Skeletal muscle satellite cell (primary cell): ENCODE data around the gene DOCK3.
"Not testable (repeated sequence)": the region's sequence is repeated elsewhere in the genome, so short reads cannot be mapped to it uniquely, and the experiment has no call there.

ENCODE experiments used
- H3K27me3 ChIP-seq: 2 replicates; pipeline ENCODE4 v1.7.0; 2013; ENCODE audit warnings: low read length; ENCODE audit not compliant: control insufficient read depth, insufficient read depth
- H3K36me3 ChIP-seq: 2 replicates; pipeline ENCODE4 v1.7.0; 2013; ENCODE audit warnings: mild to moderate bottlenecking, control low read depth, low read length; ENCODE audit not compliant: insufficient read depth
- H3K4me1 ChIP-seq: 2 replicates; pipeline ENCODE4 v1.7.0; 2013; ENCODE audit warnings: low read length; ENCODE audit not compliant: control insufficient read depth, insufficient read depth
- H3K4me2 ChIP-seq: 2 replicates; pipeline ENCODE4 v1.7.0; 2013; ENCODE audit warnings: mild to moderate bottlenecking, low read length
- H3K4me3 ChIP-seq: 2 replicates; pipeline ENCODE4 v1.7.0; 2013; ENCODE audit warnings: low read length
- H3K9ac ChIP-seq: 2 replicates; pipeline ENCODE4 v1.7.0; 2013; ENCODE audit warnings: mild to moderate bottlenecking, low read depth, low read length, moderate library complexity
- H3K9me3 ChIP-seq: replicated peaks from 2 replicates; pipeline ENCODE4 v1.7.0; 2013; ENCODE audit warnings: mild to moderate bottlenecking, control low read depth, low read length

Gene DOCK3

DNA sequence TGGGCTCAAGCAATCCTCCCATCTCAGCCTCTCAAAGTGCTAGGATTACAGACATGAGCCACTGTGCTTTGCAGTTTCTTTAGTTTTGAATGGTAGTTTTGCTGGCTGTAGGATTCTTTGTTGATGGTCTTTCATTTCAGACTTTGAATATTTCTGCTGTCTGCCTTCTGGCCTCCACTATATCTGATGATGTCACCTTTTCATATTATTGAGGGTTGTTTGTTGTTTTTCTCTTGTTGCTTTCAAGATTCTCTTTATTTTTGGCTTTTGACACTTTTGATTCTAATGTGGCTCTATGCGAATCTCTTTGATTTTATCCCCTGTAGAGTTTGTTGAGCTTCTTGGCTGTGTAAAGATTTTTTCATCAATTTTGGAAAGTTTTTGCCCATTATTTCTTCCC lies 631.4 kb downstream of the DOCK3 start:
- no peak overlapping the region for H3K4me2 ChIP-seq

GRCh38 chr3:51307458-51307857 lies 632.7 kb downstream of the DOCK3 start:
- no peak overlapping the region for H3K4me3 ChIP-seq
- H3K27me3 ChIP-seq, result no peaks in the 10 kb centered on the region
- H3K4me2 ChIP-seq, result no peak overlapping the region
- H3K9ac ChIP-seq, result no peak overlapping the region
- no peaks in the 10 kb centered on the region for H3K36me3 ChIP-seq
- H3K9me3 ChIP-seq, result no peaks in the 10 kb centered on the region
- H3K4me1 ChIP-seq, result no peaks in the 10 kb centered on the region

More for the DNA sequence above, 631.4 kb downstream of the DOCK3 start:
- no peaks in the 10 kb centered on the region for H3K36me3 ChIP-seq
- H3K4me3 ChIP-seq, result no peak overlapping the region
- no peaks in the 10 kb centered on the region for H3K4me1 ChIP-seq
- H3K27me3 ChIP-seq, result no peaks in the 10 kb centered on the region
- H3K9ac ChIP-seq, result no peak overlapping the region
- H3K9me3 ChIP-seq, result no peaks in the 10 kb centered on the region

DNA sequence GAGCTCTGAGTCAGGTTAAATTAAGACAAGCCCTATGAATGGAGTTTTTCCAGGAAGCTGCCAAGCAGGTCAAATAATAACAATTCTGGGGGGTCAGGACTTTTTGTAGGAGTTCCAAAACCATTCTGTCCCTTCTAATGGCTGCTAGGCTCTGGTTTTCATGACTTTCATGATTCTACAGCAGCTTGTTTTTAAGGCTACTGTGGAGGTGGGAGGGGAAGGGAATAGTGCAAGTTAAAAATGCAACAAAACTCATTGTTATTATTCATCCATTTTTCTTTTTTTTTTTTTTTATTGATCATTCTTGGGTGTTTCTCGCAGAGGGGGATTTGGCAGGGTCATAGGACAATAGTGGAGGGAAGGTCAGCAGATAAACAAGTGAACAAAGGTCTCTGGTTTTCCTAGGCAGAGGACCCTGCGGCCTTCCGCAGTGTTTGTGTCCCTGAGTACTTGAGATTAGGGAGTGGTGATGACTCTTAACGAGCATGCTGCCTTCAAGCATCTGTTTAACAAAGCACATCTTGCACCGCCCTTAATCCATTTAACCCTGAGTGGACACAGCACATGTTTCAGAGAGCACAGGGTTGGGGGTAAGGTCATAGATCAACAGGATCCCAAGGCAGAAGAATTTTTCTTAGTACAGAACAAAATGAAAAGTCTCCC lies 633.3 kb downstream of the DOCK3 start:
- not testable (repeated sequence) for H3K27me3 ChIP-seq

DNA sequence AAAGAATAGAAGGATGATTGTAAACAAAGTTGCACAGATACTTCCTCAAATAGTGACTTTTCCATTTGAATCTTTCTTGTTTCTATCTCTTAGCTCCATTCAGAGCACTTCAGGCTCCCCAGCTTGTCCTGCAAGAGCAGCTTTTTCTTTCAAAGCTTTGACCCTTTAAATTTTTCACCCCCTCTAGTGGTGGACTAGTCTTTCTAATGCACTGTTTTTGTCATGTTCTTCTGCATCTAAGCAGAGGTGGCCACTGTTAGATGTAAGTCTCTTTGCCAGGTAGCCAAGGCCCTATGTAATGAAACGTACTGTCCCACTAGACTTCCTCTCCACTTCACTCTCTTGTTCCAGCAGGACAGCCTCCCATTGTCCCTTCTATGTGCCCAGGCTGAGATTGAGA lies 636.3 kb downstream of the DOCK3 start:
- H3K4me1 ChIP-seq, result no peaks in the 10 kb centered on the region
- no peaks in the 10 kb centered on the region for H3K9me3 ChIP-seq
- no peak overlapping the region for H3K4me2 ChIP-seq
- no peaks in the 10 kb centered on the region for H3K27me3 ChIP-seq
- no peak overlapping the region for H3K4me3 ChIP-seq
- no peak overlapping the region for H3K9ac ChIP-seq
- H3K36me3 ChIP-seq, result no peaks in the 10 kb centered on the region

More for the DNA sequence above, 633.3 kb downstream of the DOCK3 start:
- not testable (repeated sequence) for H3K4me1 ChIP-seq, H3K9ac ChIP-seq, H3K4me3 ChIP-seq, H3K9me3 ChIP-seq, H3K36me3 ChIP-seq, H3K4me2 ChIP-seq

DNA sequence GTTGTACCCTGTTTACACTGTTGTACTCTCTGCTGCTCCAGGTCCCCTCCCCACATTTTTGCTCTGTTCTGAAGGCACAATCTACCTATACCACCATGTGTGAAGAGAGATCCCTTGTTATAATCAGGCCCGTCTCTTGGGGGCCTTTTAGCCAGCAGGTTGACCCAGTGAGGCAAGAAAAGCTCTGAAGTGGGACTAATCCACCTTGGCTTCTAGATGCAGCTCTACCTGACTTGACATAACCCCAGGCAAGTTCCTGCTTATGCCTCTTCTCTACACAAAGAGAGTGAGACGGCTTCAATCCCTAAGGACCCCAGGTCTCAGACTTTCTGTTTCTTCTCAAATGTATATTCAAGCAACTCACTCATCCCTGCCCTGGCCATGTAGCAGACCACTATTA lies 653.5 kb downstream of the DOCK3 start:
- Histone ChIP-seq H3K4me3 (no peak overlapping the region), H3K9ac (no peak overlapping the region), H3K9me3 (no peaks in the 10 kb centered on the region), H3K4me2 (no peak overlapping the region), H3K4me1 (no peaks in the 10 kb centered on the region), H3K27me3 (no peaks in the 10 kb centered on the region), H3K36me3 (no peaks in the 10 kb centered on the region)

- no peak overlapping the region for H3K4me3 ChIP-seq
- H3K4me1 ChIP-seq, result no peaks in the 10 kb centered on the region
- no peak overlapping the region for H3K4me2 ChIP-seq
- no peaks in the 10 kb centered on the region for H3K27me3 ChIP-seq
- no peaks in the 10 kb centered on the region for H3K9me3 ChIP-seq
- no peak overlapping the region for H3K9ac ChIP-seq
- no peaks in the 10 kb centered on the region for H3K36me3 ChIP-seq
Observed at GRCh38 chr3:51330046-51330445, 655.3 kb downstream of the DOCK3 start.

DNA sequence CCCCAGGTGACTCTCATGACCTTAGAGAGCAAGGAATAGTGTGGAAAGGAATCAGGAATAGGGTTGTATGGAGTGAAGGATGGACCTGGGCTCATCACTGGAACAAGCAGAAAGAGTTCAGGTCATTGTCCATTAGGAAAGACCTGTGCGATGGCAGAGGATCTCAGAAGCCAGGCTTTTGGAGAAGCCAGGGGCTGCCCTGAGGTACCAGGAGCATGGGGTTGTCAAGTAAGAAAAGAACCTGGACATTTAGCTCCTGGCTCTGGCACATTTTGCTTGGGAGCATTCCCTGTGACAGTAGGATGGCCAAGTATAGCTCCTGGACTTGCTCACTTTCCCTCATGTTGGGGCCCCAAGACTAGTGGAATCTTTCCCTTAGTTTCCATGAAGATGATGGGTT lies 657.4 kb downstream of the DOCK3 start:
- Histone ChIP-seq H3K4me2 (no peak overlapping the region), H3K4me3 (no peak overlapping the region), H3K9ac (no peak overlapping the region), H3K4me1 (no peaks in the 10 kb centered on the region), H3K9me3 (no peaks in the 10 kb centered on the region), H3K36me3 (no peaks in the 10 kb centered on the region), H3K27me3 (no peaks in the 10 kb centered on the region)

DNA sequence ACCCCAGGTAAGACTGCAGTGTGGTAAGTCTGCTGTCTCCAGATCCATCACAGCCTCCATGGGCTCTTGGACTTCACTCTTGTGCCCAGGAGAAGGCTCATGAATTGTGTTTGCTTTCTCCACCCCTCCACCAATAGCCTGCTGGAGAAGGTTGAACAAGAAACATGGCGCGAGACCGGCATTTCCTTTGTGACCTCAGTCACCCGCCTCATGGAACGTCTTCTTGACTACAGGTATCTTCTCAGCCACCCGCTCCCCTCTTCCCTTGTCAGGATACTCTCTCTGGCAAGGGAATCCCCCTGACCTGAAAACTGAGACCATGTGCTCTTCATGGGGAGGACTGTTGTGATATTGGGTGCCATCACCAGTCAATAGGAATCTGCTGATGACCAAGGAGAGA lies 658.3 kb downstream of the DOCK3 start:
- no peaks in the 10 kb centered on the region for H3K9me3 ChIP-seq
- H3K27me3 ChIP-seq, result no peaks in the 10 kb centered on the region
- no peaks in the 10 kb centered on the region for H3K4me1 ChIP-seq
- no peaks in the 10 kb centered on the region for H3K36me3 ChIP-seq
- H3K4me3 ChIP-seq, result no peak overlapping the region
- no peak overlapping the region for H3K9ac ChIP-seq
- no peak overlapping the region for H3K4me2 ChIP-seq

- H3K36me3 ChIP-seq, result no peaks in the 10 kb centered on the region
- H3K4me3 ChIP-seq, result no peak overlapping the region
- no peaks in the 10 kb centered on the region for H3K9me3 ChIP-seq
- peaks cover 22% of the 10 kb centered on the region for H3K4me1 ChIP-seq
- H3K27me3 ChIP-seq, result no peaks in the 10 kb centered on the region
- H3K4me2 ChIP-seq, result no peak overlapping the region
- no peak overlapping the region for H3K9ac ChIP-seq
Observed at GRCh38 chr3:51336261-51336660, 661.5 kb downstream of the DOCK3 start.

DNA sequence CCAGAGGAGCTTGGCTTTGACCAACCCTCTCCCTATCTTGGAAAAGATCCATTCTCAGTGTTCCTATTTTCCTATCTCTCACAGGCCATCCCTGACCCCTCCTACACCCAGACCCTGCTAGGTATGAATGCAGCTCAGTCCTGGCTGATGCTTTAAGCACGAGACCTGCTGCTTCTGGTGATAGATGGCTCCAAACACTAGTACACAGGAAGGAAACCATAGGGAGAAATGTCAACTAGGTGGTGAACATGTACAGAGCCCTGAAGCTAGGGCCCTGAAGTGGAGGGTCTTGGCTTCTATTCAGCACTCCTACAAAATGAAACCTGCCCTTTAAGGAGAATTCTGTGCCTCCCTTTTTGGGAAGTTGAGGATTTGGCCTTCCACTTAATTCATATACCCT lies 662.9 kb downstream of the DOCK3 start:
- Histone ChIP-seq H3K9me3 (no peaks in the 10 kb centered on the region), H3K4me1 (peaks cover 29% of the 10 kb centered on the region), H3K36me3 (no peaks in the 10 kb centered on the region), H3K9ac (no peak overlapping the region), H3K27me3 (no peaks in the 10 kb centered on the region), H3K4me3 (no peak overlapping the region), H3K4me2 (no peak overlapping the region)

DNA sequence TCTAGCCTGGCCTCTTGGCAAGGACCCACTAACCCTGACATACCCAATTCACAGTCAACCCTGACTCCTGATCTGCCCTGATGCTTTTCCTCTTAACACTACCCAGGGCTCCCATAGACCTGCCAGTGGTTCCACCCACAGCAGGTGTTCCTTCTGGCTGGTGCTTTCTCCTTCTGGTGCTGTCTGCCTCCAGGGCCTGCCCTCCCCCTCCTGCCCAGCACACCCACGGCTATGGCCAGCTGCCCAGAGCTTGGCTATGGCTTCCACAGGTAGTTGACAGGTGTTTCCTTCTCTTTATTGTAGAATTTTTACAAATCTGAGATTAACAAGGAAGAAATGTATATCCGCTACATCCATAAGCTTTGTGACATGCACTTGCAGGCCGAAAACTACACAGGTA lies 663.9 kb downstream of the DOCK3 start:
- Histone ChIP-seq H3K9me3 (no peaks in the 10 kb centered on the region), H3K4me3 (no peak overlapping the region), H3K36me3 (no peaks in the 10 kb centered on the region), H3K9ac (no peak overlapping the region), H3K4me2 (no peak overlapping the region), H3K4me1 (peaks cover 30% of the 10 kb centered on the region), H3K27me3 (no peaks in the 10 kb centered on the region)

- peak overlapping the region; percentile 67 for H3K9ac ChIP-seq
- no peaks in the 10 kb centered on the region for H3K27me3 ChIP-seq
- H3K4me2 ChIP-seq, result peak overlapping the region; percentile 73
- peak overlapping the region; percentile 47 for H3K4me3 ChIP-seq
- H3K4me1 ChIP-seq, result peaks cover 44% of the 10 kb centered on the region
- no peaks in the 10 kb centered on the region for H3K9me3 ChIP-seq
- no peaks in the 10 kb centered on the region for H3K36me3 ChIP-seq
Observed at GRCh38 chr3:51340013-51340829, 665.5 kb downstream of the DOCK3 start.
